ENCODE measurements around the gene KBTBD12. TPM values are rescaled to one million over a fixed set of nuclear protein-coding genes. Genes with fewer than 3 reads are reported as not detected.

Gene KBTBD12
- total RNA-seq, 2 donors from 2014 or later = 1.5 to 4.4 TPM

DNA sequence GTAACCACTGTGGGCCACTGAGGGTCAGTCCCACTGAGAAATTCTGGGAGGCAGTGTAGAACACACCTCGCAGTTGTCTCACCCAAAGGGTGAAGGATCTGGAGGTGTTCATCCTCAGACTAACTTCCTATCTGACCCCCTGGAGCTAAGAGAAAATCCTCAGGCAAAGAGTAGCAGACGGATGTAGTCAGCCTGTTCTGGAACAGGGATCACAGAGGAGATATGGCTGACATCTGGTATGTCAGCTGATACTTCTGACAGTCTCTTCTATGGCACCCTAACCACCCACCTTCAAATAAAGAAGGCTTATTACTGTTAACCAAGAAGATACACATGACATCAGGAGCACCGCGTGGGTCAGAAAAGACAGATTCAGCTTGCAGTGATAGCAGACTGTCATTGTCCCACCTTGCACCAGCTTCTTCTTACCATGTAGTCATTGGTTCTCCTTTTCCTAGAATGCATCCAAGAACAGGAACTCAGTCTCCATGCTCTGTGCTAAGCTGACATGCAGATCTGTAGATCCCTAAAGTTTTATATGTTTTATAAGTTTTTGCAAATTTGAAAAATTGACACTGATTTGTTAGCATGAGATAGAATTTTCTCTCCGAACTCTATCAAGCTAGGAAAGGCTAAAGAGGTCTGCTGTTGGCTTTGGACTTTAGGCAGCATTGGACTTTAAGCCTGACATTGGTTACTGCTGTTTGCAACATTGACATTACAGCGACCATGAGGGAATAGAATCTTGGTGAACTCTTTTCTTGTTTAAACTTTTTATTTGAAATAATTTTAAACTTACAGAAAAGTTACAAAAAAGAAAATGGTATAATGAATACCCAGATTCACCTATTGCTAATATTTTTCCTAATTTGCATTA lies 60.4 kb downstream of the KBTBD12 start:
- Histone ChIP-seq H3K27me3 (no peaks in the 10 kb centered on the region), H3K9me3 (no peaks in the 10 kb centered on the region), H3K4me1 (no peaks in the 10 kb centered on the region), H3K4me3 (no peak overlapping the region), H3K36me3 (no peaks in the 10 kb centered on the region), H3K27ac (no peak overlapping the region)
- DNase-seq (ENCODE audit: low spot score) = no peak
- TF ChIP-seq, protein P1, sequence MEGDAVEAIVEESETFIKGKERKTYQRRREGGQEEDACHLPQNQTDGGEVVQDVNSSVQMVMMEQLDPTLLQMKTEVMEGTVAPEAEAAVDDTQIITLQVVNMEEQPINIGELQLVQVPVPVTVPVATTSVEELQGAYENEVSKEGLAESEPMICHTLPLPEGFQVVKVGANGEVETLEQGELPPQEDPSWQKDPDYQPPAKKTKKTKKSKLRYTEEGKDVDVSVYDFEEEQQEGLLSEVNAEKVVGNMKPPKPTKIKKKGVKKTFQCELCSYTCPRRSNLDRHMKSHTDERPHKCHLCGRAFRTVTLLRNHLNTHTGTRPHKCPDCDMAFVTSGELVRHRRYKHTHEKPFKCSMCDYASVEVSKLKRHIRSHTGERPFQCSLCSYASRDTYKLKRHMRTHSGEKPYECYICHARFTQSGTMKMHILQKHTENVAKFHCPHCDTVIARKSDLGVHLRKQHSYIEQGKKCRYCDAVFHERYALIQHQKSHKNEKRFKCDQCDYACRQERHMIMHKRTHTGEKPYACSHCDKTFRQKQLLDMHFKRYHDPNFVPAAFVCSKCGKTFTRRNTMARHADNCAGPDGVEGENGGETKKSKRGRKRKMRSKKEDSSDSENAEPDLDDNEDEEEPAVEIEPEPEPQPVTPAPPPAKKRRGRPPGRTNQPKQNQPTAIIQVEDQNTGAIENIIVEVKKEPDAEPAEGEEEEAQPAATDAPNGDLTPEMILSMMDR (IDR thresholded peaks at IDR 0.05) = no peak

DNA sequence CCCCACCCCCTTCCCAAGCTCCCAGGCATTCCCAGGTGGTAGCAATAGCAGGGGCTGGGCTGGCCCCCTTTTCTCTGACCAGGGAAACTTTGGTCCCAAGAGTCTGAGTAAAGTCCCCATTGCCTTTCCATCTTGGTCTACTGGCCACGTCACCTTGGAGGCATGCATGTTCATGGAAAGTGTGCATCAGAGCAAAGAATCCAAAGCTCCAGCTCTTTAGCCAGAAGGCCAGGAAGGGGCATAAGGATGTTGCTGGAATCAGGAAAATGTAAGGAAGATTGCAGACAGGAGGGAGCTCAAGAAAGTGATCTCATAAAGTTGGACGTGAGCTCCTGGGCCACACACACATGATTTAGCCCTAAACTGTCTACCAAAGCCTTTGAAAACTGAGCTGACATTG lies 63.6 kb downstream of the KBTBD12 start:
- Histone ChIP-seq H3K36me3 (no peaks in the 10 kb centered on the region), H3K27me3 (no peaks in the 10 kb centered on the region), H3K9me3 (no peaks in the 10 kb centered on the region), H3K4me1 (no peaks in the 10 kb centered on the region), H3K4me3 (no peak overlapping the region), H3K27ac (no peak overlapping the region)
- TF ChIP-seq, protein P1 (IDR thresholded peaks at IDR 0.05) = no peak
- no peak for DNase-seq (ENCODE audit: low spot score)

DNA sequence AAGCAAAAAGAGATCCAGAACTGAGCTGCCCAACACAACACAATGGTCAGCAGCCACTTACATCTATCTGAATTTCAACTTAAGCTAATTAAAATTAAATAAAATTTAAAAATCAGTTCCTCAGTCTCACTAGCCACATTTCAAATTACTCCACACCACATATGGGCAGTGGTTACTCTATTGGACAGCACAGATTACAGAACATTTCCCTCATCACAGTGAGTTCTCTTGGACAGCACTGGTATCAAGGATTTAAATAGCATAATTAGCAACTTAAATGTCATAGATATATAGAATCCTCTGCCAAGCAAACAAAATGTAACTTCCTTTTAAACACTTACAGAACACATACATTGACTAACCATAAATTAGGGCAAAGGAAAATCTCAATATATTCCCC lies 64.4 kb downstream of the KBTBD12 start:
- Histone ChIP-seq H3K36me3 (no peaks in the 10 kb centered on the region), H3K4me3 (no peak overlapping the region), H3K27me3 (no peaks in the 10 kb centered on the region), H3K27ac (no peak overlapping the region), H3K4me1 (no peaks in the 10 kb centered on the region), H3K9me3 (no peaks in the 10 kb centered on the region)
- TF ChIP-seq, protein P1 (IDR thresholded peaks at IDR 0.05) = no peak
- DNase-seq (ENCODE audit: low spot score) = no peak

DNA sequence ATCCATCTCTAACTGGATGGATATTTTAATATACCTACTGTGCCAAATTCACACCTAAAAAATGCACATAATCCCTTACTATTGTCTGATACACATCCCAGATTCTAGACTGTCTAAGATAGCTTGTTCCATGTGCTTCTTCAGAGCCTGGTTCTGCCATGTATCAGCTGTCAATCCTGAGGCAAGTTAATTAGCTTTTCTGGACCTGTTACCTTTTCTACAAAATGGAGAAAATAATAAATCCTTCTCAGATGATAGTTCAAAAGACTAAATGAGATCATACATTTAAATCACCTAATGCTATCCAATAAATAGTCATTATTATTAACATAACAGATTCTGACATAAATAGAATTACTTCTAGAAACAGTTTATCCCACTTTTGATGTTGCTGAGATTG lies 66.1 kb downstream of the KBTBD12 start:
- Histone ChIP-seq H3K27ac (no peak overlapping the region), H3K27me3 (no peaks in the 10 kb centered on the region), H3K4me1 (no peaks in the 10 kb centered on the region), H3K4me3 (no peak overlapping the region), H3K36me3 (no peaks in the 10 kb centered on the region), H3K9me3 (no peaks in the 10 kb centered on the region)
- DNase-seq (ENCODE audit: low spot score) = no peak
- TF ChIP-seq, protein P1 (IDR thresholded peaks at IDR 0.05) = no peak

DNA sequence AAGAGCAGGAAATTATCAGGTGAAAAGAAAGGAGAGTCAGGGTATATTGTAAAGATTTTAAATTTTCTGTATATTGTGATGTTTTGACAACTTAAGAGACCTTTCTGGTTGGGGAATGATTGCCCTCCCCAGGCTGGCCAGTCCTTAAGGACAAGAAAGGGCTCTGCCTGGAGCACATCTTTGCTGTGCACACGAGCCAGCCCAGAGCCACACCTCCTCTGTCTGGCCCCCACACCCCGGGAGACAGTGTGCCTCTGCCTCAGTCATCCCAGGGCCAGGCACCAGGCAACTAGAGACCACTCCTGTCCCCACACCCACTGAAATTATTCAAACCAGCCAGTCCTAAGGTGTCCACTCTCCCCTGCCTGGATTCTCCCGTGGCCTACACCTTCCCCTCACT lies 67.1 kb downstream of the KBTBD12 start:
- no peaks in the 10 kb centered on the region for H3K36me3 ChIP-seq
- TF ChIP-seq, protein P1 (IDR thresholded peaks at IDR 0.05) = no peak
- H3K4me3 ChIP-seq = no peak overlapping the region
- no peak for DNase-seq (ENCODE audit: low spot score)
- no peak overlapping the region for H3K27ac ChIP-seq
- H3K27me3 ChIP-seq = no peaks in the 10 kb centered on the region
- no peaks in the 10 kb centered on the region for H3K9me3 ChIP-seq
- H3K4me1 ChIP-seq = peaks cover 0 to 3% of the 10 kb centered on the region in 2 donors

Measured in right atrium auricular region (tissue), 2 donors.